Keratinocyte (primary cell): ENCODE results near the gene ITGB3.

Experiments used
- CTCF ChIP-seq, 3 experiments: IDR thresholded peaks in 1 of 3; conservative IDR thresholded peaks in 1 of 3; optimal IDR thresholded peaks in 1 of 3; 2 replicates in 2 of 3; 3 replicates in 1 of 3; pipeline versions ENCODE3 to v1.5.1; 2011; ENCODE audit warnings: low read length in 3 of 3, mild to moderate bottlenecking in 3 of 3, moderate library complexity in 2 of 3, control low read depth in 1 of 3, inconsistent platforms in 1 of 3; ENCODE audit not compliant: insufficient read depth in 2 of 3; ENCODE audit errors: extremely low read depth in 1 of 3
- EZH2 ChIP-seq: IDR thresholded peaks from one replicate; pipeline ENCODE4 v1.6.1; 2012; ENCODE audit warnings: inconsistent platforms, mild to moderate bottlenecking, low read length, moderate library complexity

- TF ChIP-seq CTCF (optimal IDR thresholded peaks at IDR 0.05 in 1 of 3, IDR thresholded peaks at IDR 0.05 in 1 of 3, conservative IDR thresholded peaks at IDR 0.05 in 1 of 3; ENCODE audit: extremely low read depth in 1 of 3, insufficient read depth in 2 of 3, low read length in 3 of 3), result no peak
- TF ChIP-seq EZH2, result no peak
Observed at GRCh38 chr17:47295874-47296255, 42.2 kb downstream of the ITGB3 start.
